ENCODE data around the gene ULK4. TPM values are rescaled to one million over a fixed set of nuclear protein-coding genes. Genes with fewer than 3 reads are reported as not detected.

Gene ULK4
- total and polyA plus RNA-seq, 2 of the 8 experiments (the other 6 are each of a cell fraction or from before 2014, with no cell fraction given) = 3.0 to 10.8 TPM

DNA sequence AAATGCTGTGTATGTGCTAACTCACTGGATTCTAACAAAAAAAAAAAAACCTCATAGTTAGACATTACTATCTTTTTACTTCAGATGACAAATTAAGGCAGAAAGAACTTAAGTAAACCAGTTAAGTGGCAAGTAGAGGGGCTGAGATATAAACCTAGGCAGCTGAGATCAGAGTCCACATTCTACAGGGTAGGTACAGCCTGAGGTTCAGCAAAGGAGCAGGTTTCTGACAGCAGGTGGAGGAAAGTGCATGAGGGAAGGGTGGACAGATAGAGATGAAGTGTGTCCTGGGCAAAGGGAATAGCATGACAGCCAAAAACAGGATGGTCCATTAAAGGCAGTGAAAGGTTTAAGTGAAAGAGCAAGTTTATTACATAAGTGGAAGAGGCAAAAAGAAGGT lies 329.2 kb downstream of the ULK4 start (continued):
- no peak for TF ChIP-seq TCF12 (IDR thresholded peaks at IDR 0.05; ENCODE audit: low read depth, low read length)
- no peak for TF ChIP-seq CEBPB (IDR thresholded peaks at IDR 0.05; ENCODE audit: low read depth, low read length)
- TF ChIP-seq, protein P1, sequence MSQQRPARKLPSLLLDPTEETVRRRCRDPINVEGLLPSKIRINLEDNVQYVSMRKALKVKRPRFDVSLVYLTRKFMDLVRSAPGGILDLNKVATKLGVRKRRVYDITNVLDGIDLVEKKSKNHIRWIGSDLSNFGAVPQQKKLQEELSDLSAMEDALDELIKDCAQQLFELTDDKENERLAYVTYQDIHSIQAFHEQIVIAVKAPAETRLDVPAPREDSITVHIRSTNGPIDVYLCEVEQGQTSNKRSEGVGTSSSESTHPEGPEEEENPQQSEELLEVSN (IDR thresholded peaks at IDR 0.05) = no peak

All from H1 (cell line).